OCI-LY1 (cell line): ENCODE measurements around the gene ZBBX.
A peak's percentile ranks its signal among the peaks of the same experiment; 100 is the strongest.
"Not testable (repeated sequence)": the region's sequence is repeated elsewhere in the genome, so short reads cannot be mapped to it uniquely, and the experiment has no call there.

Experiments used
- H2AFZ ChIP-seq: fragments of 200-600 bp; sonication (generic), shearing (Covaris generic); 2 replicates; pipeline ENCODE4 v1.6.0; 2014; ENCODE audit warnings: antibody characterized with exemption, mild to moderate bottlenecking, low read length
- H3F3A ChIP-seq: fragments of 200-600 bp; sonication (generic), shearing (Covaris generic); 2 replicates; pipeline ENCODE4 v1.6.0; 2014; ENCODE audit warnings: mild to moderate bottlenecking, antibody characterized with exemption, low read length, moderate library complexity; ENCODE audit not compliant: insufficient read depth
- H3K27ac ChIP-seq: fragments of 200-600 bp; sonication (generic); 2 replicates; pipeline ENCODE4 v1.5.1; 2014; ENCODE audit warnings: low read length, mixed run types, mild to moderate bottlenecking, low read depth; ENCODE audit not compliant: poor library complexity, severe bottlenecking
- H3K27me3 ChIP-seq: fragments of 200-600 bp; sonication (generic); 2 replicates; pipeline ENCODE4 v1.6.0; 2014; ENCODE audit warnings: antibody characterized with exemption, mild to moderate bottlenecking, low read length, moderate library complexity; ENCODE audit not compliant: insufficient read depth
- H3K36me3 ChIP-seq: fragments of 200-600 bp; sonication (generic); 2 replicates; pipeline ENCODE4 v1.6.1; 2014; ENCODE audit warnings: mild to moderate bottlenecking, antibody characterized with exemption, low read length, moderate library complexity, mixed read lengths; ENCODE audit not compliant: insufficient read depth
- H3K4me1 ChIP-seq: fragments of 200-600 bp; sonication (generic); 2 replicates; pipeline ENCODE4 v1.5.1; 2014; ENCODE audit warnings: mild to moderate bottlenecking, low read length, moderate library complexity; ENCODE audit not compliant: insufficient read depth, severe bottlenecking
- H3K4me2 ChIP-seq: fragments of 200-600 bp; sonication (generic), shearing (Covaris generic); 2 replicates; pipeline ENCODE4 v1.6.1; 2014; ENCODE audit warnings: low read length
- H3K4me3 ChIP-seq: fragments of 200-600 bp; sonication (generic); 2 replicates; pipeline ENCODE4 v1.5.1; 2014; ENCODE audit warnings: low read length, low read depth, mild to moderate bottlenecking, mixed read lengths; ENCODE audit not compliant: poor library complexity, severe bottlenecking
- H3K79me2 ChIP-seq: fragments of 200-600 bp; shearing (Covaris generic); 2 replicates; pipeline ENCODE4 v1.6.1; 2016; ENCODE audit warnings: mixed run types, low read length, mixed read lengths; ENCODE audit not compliant: insufficient read depth
- H3K9ac ChIP-seq: fragments of 200-600 bp; sonication (generic), shearing (Covaris generic); 2 replicates; pipeline ENCODE4 v1.6.1; 2014; ENCODE audit warnings: mild to moderate bottlenecking, low read length, mixed read lengths
- H3K9me2 ChIP-seq: fragments of 200-600 bp; sonication (generic), shearing (Covaris generic); 2 replicates; pipeline ENCODE4 v1.6.1; 2014; ENCODE audit warnings: low read depth, mild to moderate bottlenecking, low read length, mixed read lengths
- H3K9me3 ChIP-seq: fragments of 200-600 bp; shearing (Covaris generic); 2 replicates; pipeline ENCODE4 v1.6.1; 2014; ENCODE audit warnings: low read length, mixed read lengths
- H4K20me1 ChIP-seq: fragments of 200-600 bp; sonication (generic), shearing (Covaris generic); 2 replicates; pipeline ENCODE4 v1.6.0; 2016; ENCODE audit warnings: mild to moderate bottlenecking, low read length; ENCODE audit not compliant: insufficient read depth
- EZH2 ChIP-seq: fragments of 200-600 bp; sonication (generic), shearing (Covaris generic); IDR thresholded peaks from 2 replicates; pipeline ENCODE4 v1.8.0; 2017; ENCODE audit warnings: borderline replicate concordance, mixed run types, mild to moderate bottlenecking, antibody characterized with exemption, low read length, moderate library complexity, mixed read lengths
- TF ChIP-seq, protein P1 (sequence below): fragments of 200-600 bp; sonication (generic), shearing (Covaris generic); IDR thresholded peaks from 2 replicates; pipeline ENCODE4 v1.5.1; 2017; ENCODE audit warnings: mild to moderate bottlenecking, antibody characterized with exemption, low read length, moderate library complexity, mixed read lengths

ZBBX gene, protein sequence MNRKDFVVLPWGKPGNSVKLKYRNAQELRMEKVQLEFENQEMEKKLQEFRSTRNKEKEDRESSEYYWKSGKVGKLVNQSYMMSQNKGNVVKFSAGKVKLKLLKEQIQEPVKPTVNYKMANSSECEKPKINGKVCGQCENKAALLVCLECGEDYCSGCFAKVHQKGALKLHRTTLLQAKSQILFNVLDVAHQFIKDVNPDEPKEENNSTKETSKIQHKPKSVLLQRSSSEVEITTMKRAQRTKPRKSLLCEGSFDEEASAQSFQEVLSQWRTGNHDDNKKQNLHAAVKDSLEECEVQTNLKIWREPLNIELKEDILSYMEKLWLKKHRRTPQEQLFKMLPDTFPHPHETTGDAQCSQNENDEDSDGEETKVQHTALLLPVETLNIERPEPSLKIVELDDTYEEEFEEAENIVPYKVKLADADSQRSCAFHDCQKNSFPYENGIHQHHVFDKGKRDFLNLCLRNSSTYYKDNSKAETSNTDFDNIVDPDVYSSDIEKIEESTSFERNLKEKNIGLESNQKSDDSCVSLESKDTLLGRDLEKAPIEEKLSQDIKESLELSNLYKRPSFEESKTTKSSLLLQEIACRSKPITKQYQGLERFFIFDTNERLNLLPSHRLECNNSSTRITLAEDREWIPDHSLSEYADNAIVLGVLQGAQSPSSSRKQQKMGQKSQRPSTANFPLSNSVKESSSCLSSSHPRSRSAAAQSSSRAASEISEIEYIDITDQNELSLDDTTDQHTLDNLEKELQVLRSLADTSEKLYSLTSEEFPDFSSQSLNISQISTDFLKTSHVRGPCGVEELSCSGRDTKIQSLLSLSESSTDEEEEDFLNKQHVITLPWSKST

DNA sequence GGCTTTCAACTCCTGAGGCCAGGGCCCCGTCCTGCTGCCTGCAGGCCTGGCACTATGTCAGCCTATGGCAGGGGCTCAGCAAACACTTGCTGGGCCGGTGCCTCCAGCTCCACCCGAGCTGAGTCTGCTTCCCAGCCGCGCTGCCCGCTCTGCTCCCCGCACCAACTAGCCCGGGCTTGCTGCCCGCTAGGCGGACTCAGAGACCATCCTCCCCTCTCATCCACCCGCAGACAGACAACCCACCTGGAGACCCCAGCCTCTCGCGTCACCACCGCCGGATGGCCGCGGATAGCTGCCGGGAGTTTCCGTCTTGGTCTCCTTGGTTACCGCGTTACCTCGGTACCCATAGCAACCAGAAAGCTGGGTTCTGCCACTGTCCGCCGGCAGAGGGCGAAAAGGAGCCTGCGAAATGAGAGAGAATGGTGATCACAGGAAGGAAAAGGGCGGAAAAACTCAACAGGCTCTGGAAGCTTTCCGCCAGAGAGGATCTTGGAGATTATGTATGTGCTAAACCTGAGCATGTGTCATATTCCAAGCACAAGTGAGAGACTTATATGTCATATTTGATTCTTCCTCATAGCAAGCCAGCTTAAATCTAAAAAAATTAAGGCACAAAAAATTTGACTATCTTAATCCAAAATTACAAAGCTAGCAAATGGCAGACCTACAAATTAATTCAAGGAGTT, at the start of gene ZBBX:
ZBBX (minus strand) TSS at position 294 of the 686 bp plus-strand sequence. CDS start 7,396 bp downstream, outside the sequence.
- H3K36me3 ChIP-seq, result no peaks in the 10 kb centered on the region
- peak within 1 kb of the TSS; percentile 70 for H3K4me2 ChIP-seq

DNA sequence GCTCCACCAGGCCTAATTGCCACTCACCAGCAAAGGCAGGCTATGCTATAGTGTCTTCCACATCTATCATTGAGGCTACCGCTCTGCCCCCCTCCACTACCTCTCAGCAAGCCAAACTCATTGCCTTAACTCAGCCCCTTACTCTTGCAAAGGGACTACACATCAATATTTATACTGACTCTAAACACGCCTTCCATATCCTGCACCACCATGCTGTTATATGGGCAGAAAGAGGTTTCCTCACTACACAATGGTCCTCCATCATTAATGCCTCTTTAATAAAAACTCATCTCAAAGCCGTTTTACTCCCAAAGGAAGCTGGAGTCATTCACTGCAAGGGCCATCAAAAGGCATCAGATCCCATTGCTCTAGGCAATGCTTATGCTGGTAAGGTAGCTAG, 46.9 kb upstream of the ZBBX start:
- not testable (repeated sequence) for H3F3A ChIP-seq, H3K27ac ChIP-seq, H2AFZ ChIP-seq, H3K4me2 ChIP-seq, H4K20me1 ChIP-seq, H3K79me2 ChIP-seq, H3K27me3 ChIP-seq, H3K9me2 ChIP-seq, H3K4me1 ChIP-seq, H3K4me3 ChIP-seq, H3K9me3 ChIP-seq, H3K9ac ChIP-seq, H3K36me3 ChIP-seq

More for the DNA sequence above, at the start of gene ZBBX:
- Histone ChIP-seq H3K4me3 (peak within 1 kb of the TSS; percentile 60), H3K4me1 (peaks cover 5% of the 10 kb centered on the region), H3K9me3 (no peaks in the 10 kb centered on the region), H4K20me1 (no peaks in the 10 kb centered on the region), H3K27me3 (no peaks in the 10 kb centered on the region), H3K27ac (no peak within 1 kb of the TSS), H3K79me2 (no peaks in the 10 kb centered on the region), H3F3A (no peaks in the 10 kb centered on the region), H3K9ac (no peak within 1 kb of the TSS), H2AFZ (no peak within 1 kb of the TSS), H3K9me2 (no peaks in the 10 kb centered on the region)
- TF ChIP-seq, protein P1, sequence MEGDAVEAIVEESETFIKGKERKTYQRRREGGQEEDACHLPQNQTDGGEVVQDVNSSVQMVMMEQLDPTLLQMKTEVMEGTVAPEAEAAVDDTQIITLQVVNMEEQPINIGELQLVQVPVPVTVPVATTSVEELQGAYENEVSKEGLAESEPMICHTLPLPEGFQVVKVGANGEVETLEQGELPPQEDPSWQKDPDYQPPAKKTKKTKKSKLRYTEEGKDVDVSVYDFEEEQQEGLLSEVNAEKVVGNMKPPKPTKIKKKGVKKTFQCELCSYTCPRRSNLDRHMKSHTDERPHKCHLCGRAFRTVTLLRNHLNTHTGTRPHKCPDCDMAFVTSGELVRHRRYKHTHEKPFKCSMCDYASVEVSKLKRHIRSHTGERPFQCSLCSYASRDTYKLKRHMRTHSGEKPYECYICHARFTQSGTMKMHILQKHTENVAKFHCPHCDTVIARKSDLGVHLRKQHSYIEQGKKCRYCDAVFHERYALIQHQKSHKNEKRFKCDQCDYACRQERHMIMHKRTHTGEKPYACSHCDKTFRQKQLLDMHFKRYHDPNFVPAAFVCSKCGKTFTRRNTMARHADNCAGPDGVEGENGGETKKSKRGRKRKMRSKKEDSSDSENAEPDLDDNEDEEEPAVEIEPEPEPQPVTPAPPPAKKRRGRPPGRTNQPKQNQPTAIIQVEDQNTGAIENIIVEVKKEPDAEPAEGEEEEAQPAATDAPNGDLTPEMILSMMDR, result peak; percentile 99
- no peak for TF ChIP-seq EZH2

DNA sequence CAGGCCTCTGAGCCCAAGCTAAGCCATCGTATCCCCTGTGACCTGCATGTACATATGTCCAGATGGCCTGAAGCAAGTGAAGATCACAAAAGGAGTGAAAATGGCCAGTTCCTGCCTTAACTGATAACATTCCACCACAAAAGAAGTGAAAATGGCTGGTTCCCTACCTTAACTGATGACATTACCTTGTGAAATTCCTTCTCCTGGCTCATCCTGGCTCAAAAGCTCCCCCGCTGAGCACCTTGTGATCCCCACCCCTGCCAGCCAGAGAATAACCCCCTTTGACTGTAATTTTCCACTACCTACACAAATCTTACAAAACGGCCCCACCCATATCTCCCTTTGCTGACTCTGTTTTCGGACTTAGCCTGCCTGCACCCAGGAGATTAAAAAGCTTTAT, 42.3 kb upstream of the ZBBX start:
- not testable (repeated sequence) for H2AFZ ChIP-seq, H4K20me1 ChIP-seq, H3K9ac ChIP-seq, H3K4me2 ChIP-seq, H3K9me3 ChIP-seq, H3K27me3 ChIP-seq, H3F3A ChIP-seq, H3K27ac ChIP-seq, H3K36me3 ChIP-seq, H3K9me2 ChIP-seq, H3K4me1 ChIP-seq, H3K79me2 ChIP-seq, H3K4me3 ChIP-seq

DNA sequence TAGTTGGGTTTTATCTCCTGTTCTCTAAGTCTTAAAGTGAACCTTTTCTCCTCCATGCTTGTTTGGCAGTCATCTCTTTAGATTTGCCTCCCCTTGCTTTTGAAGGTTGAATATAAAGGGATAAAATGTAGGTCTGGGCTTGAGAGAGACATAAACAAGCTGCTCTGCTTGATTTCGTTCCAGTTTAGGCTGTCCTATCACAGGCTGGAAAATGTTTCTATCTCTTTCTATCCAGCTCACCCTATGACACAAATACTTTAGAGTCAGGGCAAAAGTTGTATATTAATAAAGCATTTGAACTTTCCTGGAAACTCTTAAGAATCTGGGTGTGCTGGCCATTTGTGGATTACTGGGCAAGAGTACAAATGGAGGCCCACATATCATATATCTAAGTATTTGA, 29.5 kb upstream of the ZBBX start:
- H3K79me2 ChIP-seq, result no peaks in the 10 kb centered on the region
- no peaks in the 10 kb centered on the region for H3F3A ChIP-seq
- no peaks in the 10 kb centered on the region for H3K9me2 ChIP-seq
- no peaks in the 10 kb centered on the region for H4K20me1 ChIP-seq
- no peaks in the 10 kb centered on the region for H3K4me1 ChIP-seq
- H3K36me3 ChIP-seq, result no peaks in the 10 kb centered on the region
- H3K27ac ChIP-seq, result no peak overlapping the region
- H3K4me3 ChIP-seq, result no peak overlapping the region
- no peaks in the 10 kb centered on the region for H3K9me3 ChIP-seq
- H3K9ac ChIP-seq, result no peak overlapping the region
- H3K27me3 ChIP-seq, result no peaks in the 10 kb centered on the region
- H2AFZ ChIP-seq, result no peak overlapping the region
- TF ChIP-seq, protein P1, result no peak
- no peak for TF ChIP-seq EZH2
- H3K4me2 ChIP-seq, result no peak overlapping the region
